ENCODE measurements around the gene ARHGAP6.

DNA sequence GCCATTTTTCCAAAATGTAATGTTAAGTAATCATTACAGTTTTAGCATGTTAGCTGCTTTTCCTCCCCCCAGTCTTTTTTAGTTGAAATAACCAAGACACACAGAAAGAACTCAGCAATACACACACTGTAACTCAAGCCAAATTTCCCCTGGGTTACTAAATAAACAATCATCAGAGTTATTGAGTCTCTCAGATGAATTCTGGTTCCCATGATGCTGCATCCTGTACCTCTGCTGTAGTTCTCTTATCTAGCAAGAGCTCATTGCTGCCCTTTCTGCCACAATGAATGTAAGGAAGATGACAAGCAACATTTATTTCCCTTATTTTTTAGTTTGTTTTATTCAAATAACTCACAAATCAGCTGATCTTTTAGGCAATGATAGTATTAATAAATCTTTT lies 185.1 kb downstream of the ARHGAP6 start:
- TF ChIP-seq, protein P1, sequence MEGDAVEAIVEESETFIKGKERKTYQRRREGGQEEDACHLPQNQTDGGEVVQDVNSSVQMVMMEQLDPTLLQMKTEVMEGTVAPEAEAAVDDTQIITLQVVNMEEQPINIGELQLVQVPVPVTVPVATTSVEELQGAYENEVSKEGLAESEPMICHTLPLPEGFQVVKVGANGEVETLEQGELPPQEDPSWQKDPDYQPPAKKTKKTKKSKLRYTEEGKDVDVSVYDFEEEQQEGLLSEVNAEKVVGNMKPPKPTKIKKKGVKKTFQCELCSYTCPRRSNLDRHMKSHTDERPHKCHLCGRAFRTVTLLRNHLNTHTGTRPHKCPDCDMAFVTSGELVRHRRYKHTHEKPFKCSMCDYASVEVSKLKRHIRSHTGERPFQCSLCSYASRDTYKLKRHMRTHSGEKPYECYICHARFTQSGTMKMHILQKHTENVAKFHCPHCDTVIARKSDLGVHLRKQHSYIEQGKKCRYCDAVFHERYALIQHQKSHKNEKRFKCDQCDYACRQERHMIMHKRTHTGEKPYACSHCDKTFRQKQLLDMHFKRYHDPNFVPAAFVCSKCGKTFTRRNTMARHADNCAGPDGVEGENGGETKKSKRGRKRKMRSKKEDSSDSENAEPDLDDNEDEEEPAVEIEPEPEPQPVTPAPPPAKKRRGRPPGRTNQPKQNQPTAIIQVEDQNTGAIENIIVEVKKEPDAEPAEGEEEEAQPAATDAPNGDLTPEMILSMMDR (conservative IDR thresholded peaks at IDR 0.05): no peak
- no peak for TF ChIP-seq ZFX (IDR thresholded peaks at IDR 0.05)

All from C4-2B (cell line).